GM19351 (cell line): ENCODE data around the gene DLL4.

ENCODE experiments used
- ATAC-seq: cut with Tn5 transposase; IDR thresholded peaks from one replicate; pipeline ENCODE4 v1.9.1; 2021; ENCODE audit warnings: mild to moderate bottlenecking, moderate library complexity; ENCODE audit not compliant: unreplicated experiment

The DLL4 gene

DNA sequence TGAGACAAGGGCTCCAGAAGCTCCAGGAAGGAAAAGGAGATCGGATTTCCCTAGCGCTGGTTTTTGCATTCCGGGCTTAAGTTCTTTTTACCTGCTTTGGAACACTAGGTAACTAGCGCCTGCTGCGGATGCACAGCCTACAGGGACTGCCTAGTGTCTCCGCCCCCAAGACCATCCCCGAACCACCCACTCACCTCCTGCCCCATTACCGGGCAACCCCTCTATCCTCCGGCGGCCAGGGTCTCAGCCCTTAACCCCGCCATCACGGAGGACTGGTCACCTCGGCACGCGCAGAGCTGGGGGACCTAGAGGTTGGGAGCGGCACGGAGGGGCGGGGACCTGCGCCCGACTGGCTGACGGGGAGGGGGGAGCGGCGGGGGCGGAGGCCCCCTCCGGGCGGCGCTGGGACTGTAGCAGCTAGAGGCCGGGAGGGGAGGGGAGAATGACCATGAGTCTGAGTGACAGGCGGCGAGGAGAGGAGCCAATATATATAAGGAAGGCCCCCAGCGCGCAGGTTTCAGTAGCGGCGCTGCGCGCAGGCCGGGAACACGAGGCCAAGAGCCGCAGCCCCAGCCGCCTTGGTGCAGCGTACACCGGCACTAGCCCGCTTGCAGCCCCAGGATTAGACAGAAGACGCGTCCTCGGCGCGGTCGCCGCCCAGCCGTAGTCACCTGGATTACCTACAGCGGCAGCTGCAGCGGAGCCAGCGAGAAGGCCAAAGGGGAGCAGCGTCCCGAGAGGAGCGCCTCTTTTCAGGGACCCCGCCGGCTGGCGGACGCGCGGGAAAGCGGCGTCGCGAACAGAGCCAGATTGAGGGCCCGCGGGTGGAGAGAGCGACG lies at the start of gene DLL4:
Gene DLL4 (plus strand): TSS at position 520 of the 839 bp plus-strand sequence. CDS start 329 bp downstream, outside the sequence.
- no peak for ATAC-seq

DNA sequence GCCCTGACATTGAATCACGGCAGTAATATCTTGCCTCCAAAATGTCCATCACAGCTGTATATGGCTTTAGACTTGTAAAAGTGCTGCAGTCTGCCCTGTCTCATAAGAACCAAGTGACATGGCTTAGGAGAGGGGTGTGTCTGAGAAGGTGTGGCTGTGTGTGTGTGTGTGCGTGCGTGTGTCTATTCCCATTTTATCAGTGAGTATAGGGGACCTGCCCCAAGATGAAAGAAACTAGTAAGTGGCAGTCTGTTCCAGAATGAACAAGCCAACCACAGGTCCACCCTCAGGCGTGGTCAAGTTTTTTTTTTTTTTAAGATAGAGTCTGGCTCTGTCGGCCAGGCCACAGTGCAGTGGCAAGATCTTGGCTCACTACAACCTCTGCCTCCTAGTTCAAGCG lies 49.5 kb upstream of the DLL4 start:
- no peak for ATAC-seq

DNA sequence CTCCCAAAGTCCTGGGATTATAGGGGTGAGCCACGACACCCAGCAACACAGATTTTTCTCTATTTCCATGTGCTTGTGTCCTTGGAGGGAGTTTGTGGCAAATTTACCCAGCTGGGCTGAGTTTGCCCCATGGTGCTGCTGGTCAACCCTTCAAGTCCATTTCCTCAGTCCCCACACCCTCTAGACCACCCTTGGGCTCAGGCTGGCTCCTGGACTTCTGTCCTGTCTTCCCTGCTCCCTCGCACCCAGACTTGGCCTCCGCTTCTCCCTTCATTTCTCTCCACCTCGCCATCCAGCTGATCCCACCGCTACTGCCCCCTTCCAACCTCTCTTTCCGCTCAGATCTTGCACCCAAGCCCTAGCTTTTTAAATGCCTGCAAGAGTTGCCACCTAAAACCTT lies 47.8 kb upstream of the DLL4 start:
- ATAC-seq: no peak

- no peak for ATAC-seq
Observed at GRCh38 chr15:40886586-40886985, 42.6 kb upstream of the DLL4 start.

GRCh38 chr15:40889112-40889511 lies 40.0 kb upstream of the DLL4 start:
- ATAC-seq: no peak

GRCh38 chr15:40891138-40891537 lies 38.0 kb upstream of the DLL4 start:
- no peak for ATAC-seq

DNA sequence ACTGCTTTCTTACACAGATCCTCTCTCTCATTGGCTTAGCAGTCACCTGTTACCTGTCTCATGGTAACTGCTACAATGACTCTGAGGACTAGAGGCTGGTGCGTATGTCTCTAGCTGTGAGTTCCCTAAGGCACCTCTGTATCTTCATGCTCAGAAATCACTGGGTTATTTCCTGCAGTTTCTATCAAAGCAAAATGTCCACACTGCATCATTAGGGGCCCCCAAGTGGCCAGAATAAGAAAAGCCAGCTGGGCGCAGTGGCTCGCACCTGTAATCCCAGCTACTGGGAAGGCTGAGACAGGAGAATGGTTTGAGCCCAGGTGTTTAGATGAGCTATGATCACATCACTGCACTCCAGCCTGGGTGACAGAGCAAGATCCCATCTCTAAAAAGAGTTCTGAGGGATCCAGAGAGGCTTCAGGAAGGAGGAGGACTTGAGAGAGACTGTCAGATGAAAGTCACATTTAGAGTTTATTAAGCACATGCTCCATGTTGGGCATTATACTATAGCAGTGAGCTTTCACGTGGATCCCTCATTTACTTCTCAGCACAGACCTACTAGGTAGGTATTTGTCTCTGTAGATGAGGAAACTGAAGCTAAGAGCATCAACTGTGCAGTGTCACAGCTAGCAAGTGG lies 37.2 kb upstream of the DLL4 start:
- no peak for ATAC-seq

- ATAC-seq: no peak
Observed at GRCh38 chr15:40892447-40893012, 36.6 kb upstream of the DLL4 start.

- no peak for ATAC-seq
Observed at GRCh38 chr15:40893019-40893670, 36.0 kb upstream of the DLL4 start.

DNA sequence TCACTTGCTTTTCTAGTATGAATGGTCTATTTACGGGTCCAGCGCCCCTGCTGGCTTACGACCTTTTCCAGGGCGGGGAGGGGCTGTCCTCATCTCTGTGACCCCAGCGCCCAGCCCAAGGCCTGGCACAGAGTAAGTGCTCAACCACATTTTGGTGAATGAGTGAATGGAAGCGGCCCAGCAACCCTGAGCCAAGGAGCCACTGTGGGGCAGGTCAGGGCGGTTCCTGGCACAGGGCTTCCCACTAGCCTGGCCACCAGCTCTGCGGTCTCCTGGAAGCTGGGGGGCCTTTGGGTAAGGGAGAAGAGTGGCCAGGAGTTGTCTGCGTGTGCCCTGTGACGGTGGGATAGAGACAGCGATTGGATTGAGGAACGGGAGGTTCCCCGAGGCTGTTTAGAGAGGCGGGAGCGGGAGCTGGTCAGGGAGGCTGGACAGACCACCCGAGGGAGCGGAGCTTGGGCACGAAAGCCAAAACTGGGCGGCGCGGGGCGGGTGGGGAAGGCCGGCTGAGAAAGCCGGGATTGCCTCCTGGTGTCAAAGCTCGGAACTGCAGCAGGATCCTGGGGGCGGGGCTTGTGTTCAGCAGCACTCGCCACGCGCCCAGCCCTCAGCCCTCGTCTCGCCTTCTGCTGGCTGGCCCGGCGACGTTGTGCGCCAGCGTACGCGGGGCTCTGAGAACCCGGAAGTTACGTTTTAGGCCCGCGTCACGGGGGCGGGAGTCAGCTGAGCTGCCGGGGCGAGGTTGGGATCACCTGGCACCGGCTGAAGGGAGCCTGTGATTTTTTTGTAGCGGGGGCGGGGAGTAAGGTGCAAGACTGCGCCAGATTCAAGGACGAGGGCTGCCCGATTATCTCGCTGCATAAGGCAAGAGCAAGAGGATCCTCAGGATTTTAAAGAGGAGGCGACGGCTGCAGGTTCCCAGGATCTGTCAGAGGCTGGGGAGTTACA lies 35.1 kb upstream of the DLL4 start, which contains the start of gene VPS18:
Gene VPS18 (plus strand): TSS at position 718 of the 948 bp plus-strand sequence. CDS start 319 bp downstream, outside the sequence.
- ATAC-seq: peak; percentile 88

DNA sequence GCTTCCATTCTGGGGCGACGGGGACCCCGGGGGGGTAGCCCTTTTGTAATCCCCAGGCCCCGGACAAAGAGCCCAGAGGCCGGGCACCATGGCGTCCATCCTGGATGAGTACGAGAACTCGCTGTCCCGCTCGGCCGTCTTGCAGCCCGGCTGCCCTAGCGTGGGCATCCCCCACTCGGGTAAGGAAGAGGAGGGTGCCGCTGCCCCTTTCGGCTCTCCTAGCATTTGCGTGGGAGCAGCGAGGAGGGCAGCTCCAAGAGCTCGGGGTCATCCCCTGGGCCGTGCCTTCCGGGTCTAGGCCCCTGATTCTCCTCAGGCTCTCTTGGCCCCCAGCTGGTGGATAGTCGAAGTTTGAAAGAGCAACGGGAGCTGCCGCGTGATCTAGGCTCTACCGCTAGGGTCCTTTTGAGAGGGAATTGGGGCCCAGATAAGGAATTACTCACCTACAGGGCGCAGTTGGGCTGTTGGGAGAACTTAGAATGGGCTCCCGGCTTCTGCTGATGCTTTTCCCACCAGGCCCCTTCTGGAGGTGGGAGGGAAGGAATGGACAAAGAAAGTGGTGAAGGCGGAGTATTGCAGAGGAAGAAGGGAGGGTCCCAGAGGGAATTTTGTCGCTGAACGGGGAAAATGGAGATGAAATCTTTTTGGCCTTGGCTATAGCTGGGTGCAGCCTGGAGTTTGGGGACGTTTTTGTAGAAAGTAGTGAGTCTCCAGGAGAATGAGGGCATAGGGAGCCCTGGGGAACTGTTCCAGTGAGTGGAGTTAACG lies 34.3 kb upstream of the DLL4 start:
- ATAC-seq: peak; percentile 44

- no peak for ATAC-seq
Observed at GRCh38 chr15:40899536-40900207, 29.5 kb upstream of the DLL4 start.

GRCh38 chr15:40900256-40901052 lies 28.7 kb upstream of the DLL4 start:
- no peak for ATAC-seq

GRCh38 chr15:40901053-40901443 lies 28.1 kb upstream of the DLL4 start:
- ATAC-seq: no peak

DNA sequence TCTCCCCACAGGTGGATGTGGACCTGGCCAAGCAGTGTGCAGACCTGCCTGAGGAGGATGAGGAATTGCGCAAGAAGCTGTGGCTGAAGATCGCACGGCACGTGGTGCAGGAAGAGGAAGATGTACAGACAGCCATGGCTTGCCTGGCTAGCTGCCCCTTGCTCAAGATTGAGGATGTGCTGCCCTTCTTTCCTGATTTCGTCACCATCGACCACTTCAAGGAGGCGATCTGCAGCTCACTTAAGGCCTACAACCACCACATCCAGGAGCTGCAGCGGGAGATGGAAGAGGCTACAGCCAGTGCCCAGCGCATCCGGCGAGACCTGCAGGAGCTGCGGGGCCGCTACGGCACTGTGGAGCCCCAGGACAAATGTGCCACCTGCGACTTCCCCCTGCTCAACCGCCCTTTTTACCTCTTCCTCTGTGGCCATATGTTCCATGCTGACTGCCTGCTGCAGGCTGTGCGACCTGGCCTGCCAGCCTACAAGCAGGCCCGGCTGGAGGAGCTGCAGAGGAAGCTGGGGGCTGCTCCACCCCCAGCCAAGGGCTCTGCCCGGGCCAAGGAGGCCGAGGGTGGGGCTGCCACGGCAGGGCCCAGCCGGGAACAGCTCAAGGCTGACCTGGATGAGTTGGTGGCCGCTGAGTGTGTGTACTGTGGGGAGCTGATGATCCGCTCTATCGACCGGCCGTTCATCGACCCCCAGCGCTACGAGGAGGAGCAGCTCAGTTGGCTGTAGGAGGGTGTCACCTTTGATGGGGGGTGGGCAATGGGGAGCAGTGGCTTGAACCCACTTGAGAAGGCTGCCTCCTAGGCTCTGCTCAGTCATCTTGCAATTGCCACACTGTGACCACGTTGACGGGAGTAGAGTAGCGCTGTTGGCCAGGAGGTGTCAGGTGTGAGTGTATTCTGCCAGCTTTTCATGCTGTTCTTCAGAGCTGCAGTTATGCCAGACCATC lies 26.3 kb upstream of the DLL4 start:
- no peak for ATAC-seq

DNA sequence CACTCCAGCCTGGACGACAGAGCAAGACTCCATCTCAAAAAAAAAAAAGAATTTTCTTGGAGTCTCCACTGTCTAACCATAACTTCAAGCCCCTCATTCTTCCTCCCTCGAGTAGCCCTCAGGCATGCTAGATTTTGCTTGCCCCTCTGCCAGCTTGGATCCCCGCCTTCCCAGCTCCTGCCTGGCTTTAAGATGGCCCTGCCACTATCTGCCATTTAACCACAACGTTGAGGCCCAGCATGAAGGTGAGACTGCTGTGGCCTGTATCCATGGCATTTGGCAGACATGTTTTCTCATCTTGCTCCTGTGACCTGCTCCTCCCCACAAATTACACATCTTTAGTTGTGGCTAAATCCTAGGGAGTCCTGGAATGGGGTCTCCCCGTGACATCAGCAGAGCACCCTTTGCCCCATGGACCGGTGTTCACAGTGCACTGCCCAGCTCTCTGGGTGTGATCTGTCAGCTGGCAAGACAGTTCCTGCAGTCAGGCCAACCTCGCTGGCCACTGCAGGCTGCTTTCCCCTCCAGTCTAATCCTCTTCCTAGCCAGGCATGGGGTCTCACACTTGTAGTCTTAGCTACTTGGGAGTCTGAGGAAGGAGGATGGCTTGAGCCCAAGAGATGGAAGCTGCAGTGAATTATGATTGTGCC lies 24.5 kb upstream of the DLL4 start:
- ATAC-seq: no peak
